ENCODE measurements around the gene HMGA1. TPM values are rescaled to one million over a fixed set of nuclear protein-coding genes. Genes with fewer than 3 reads are reported as not detected.

Gene HMGA1
- polyA plus RNA-seq, 3 donors, result 11.4 to 37.9 (median 17.6) TPM

DNA sequence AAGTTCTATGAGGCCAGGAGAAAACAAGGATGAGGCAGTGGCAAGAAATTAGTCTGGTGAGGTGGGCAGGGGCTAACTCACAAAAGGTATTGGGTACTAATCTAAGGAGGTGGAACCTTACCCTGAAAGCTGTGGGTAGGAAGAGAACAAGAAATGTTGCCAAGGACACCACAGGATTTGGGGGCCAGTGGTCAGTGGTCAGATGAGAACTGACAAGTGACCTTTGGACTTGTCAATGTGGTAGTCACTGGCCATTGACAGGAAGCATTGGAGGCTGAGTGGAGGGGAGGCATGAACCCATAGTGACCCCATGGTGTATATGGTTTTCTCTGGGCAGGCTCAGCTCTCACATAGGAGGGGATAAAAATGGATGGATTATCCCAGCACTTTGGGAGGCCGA, 37.5 kb downstream of the HMGA1 start:
- no peak overlapping the region for H3K9ac ChIP-seq (ENCODE audit: insufficient read depth, low read length, poor library complexity, severe bottlenecking)
- Mint-ChIP-seq H3K4me1 (peaks cover 45% of the 10 kb centered on the region), H3K36me3 (peaks cover 19 to 24% of the 10 kb centered on the region in 2 donors), H3K27me3 (ENCODE audit: low read depth in 3 of 3) (peaks cover 0 to 1% (median 0%) of the 10 kb centered on the region in 3 donors), H3K27ac (peak overlapping the region in 6 of 7 donors; percentile 0 to 94 (median 76)), H3K4me3 (no peak overlapping the region), H3K9me3 (peaks cover 0 to 3% (median 0%) of the 10 kb centered on the region in 7 donors)
- no peaks in the 10 kb centered on the region for H3K79me2 ChIP-seq (ENCODE audit: insufficient read depth, low read length)
- H3K36me3 ChIP-seq (replicated peaks in 1 of 2; ENCODE audit: control insufficient read depth in 1 of 2, insufficient read depth in 2 of 2, low read length in 2 of 2), result peaks cover 0 to 13% of the 10 kb centered on the region in 2 donors
- H3K9me3 ChIP-seq (replicated peaks in 1 of 2; ENCODE audit: control insufficient read depth in 1 of 2, insufficient read depth in 1 of 2, low read length in 2 of 2), result no peaks in the 10 kb centered on the region
- peaks cover 39 to 40% of the 10 kb centered on the region in 2 donors for H3K4me1 ChIP-seq (ENCODE audit: control insufficient read depth in 1 of 2, insufficient read depth in 2 of 2, low read length in 2 of 2)
- DNase-seq, result no peak
- TF ChIP-seq, protein P1, sequence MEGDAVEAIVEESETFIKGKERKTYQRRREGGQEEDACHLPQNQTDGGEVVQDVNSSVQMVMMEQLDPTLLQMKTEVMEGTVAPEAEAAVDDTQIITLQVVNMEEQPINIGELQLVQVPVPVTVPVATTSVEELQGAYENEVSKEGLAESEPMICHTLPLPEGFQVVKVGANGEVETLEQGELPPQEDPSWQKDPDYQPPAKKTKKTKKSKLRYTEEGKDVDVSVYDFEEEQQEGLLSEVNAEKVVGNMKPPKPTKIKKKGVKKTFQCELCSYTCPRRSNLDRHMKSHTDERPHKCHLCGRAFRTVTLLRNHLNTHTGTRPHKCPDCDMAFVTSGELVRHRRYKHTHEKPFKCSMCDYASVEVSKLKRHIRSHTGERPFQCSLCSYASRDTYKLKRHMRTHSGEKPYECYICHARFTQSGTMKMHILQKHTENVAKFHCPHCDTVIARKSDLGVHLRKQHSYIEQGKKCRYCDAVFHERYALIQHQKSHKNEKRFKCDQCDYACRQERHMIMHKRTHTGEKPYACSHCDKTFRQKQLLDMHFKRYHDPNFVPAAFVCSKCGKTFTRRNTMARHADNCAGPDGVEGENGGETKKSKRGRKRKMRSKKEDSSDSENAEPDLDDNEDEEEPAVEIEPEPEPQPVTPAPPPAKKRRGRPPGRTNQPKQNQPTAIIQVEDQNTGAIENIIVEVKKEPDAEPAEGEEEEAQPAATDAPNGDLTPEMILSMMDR (IDR thresholded peaks at IDR 0.05), result no peak
- H2AFZ ChIP-seq (ENCODE audit: insufficient read depth, low read depth, low read length, poor library complexity, severe bottlenecking), result no peak overlapping the region
- no peaks in the 10 kb centered on the region for H3K27me3 ChIP-seq (ENCODE audit: control insufficient read depth in 2 of 2, insufficient read depth in 2 of 2, low read length in 2 of 2)
- H4K20me1 ChIP-seq (ENCODE audit: insufficient read depth, low read length), result no peaks in the 10 kb centered on the region
- no CpG with 5 or more reads among the region's 1 CpG for WGBS (ENCODE audit: insufficient coverage)
- intact Hi-C loops (cut with micrococcal nuclease), result no loop called here
- H3K27ac ChIP-seq (ENCODE audit: low read depth in 1 of 2, low read length in 2 of 2), result peak overlapping the region in 1 of 2 donors; percentile 84
- H3K4me2 ChIP-seq (replicated peaks; ENCODE audit: extremely low read depth, low read length, poor library complexity, severe bottlenecking), result no peak overlapping the region
- no peak overlapping the region for H3K4me3 ChIP-seq (replicated peaks in 1 of 3; ENCODE audit: low read depth in 2 of 3, low read length in 3 of 3)

DNA sequence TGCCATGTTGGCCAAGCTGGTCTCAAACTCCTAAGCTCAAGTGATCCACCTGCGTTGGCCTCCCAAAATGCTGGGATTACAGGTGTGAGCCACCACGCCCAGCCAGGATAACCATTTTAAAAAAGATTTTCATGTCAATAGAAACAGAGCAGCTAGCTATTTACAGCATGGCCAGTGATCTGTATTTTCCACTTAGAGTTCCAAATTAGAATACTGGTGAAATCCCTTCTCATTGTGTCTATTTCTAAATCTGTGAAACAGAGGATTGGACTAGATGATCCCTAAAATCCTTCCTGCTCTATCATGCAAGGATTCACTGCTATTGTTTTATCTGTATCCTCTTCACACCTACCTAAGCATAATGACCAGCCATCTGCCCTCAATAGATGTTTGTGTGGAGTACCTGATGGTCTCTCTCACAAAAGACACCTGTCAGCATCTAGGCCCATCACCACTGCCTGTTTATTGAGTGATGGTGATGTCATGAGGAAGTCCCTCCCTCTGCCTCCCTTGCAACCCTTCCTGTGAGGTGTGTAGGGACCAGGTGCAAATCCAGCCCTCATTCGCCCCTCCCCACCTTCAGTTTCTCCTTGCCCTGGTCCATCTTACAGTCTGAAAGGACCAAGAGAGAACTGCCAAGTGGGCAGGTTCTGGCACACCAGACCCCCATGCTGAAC, 38.6 kb downstream of the HMGA1 start:
- H3K9ac ChIP-seq (ENCODE audit: insufficient read depth, low read length, poor library complexity, severe bottlenecking), result no peak overlapping the region
- WGBS (ENCODE audit: insufficient coverage), result 95% methylated on average over 3 of the region's 3 CpGs
- Mint-ChIP-seq H3K27me3 (ENCODE audit: low read depth in 3 of 3) (peaks cover 0 to 1% (median 0%) of the 10 kb centered on the region in 3 donors), H3K36me3 (peaks cover 28 to 35% of the 10 kb centered on the region in 2 donors), H3K9me3 (peaks cover 0 to 2% (median 0%) of the 10 kb centered on the region in 7 donors), H3K4me1 (peaks cover 57% of the 10 kb centered on the region), H3K4me3 (no peak overlapping the region), H3K27ac (peak overlapping the region in 2 of 7 donors; percentile 36 to 60)
- no peak for DNase-seq
- intact Hi-C loops (cut with micrococcal nuclease), result no loop called here
- no peak overlapping the region for H3K27ac ChIP-seq (ENCODE audit: low read depth in 1 of 2, low read length in 2 of 2)
- no peaks in the 10 kb centered on the region for H3K9me3 ChIP-seq (replicated peaks in 1 of 2; ENCODE audit: control insufficient read depth in 1 of 2, insufficient read depth in 1 of 2, low read length in 2 of 2)
- H3K36me3 ChIP-seq (replicated peaks in 1 of 2; ENCODE audit: control insufficient read depth in 1 of 2, insufficient read depth in 2 of 2, low read length in 2 of 2), result peaks cover 2 to 22% of the 10 kb centered on the region in 2 donors
- no peaks in the 10 kb centered on the region for H4K20me1 ChIP-seq (ENCODE audit: insufficient read depth, low read length)
- H3K27me3 ChIP-seq (ENCODE audit: control insufficient read depth in 2 of 2, insufficient read depth in 2 of 2, low read length in 2 of 2), result no peaks in the 10 kb centered on the region
- no peak overlapping the region for H3K4me2 ChIP-seq (replicated peaks; ENCODE audit: extremely low read depth, low read length, poor library complexity, severe bottlenecking)
- TF ChIP-seq, protein P1 (IDR thresholded peaks at IDR 0.05), result no peak
- H3K4me1 ChIP-seq (ENCODE audit: control insufficient read depth in 1 of 2, insufficient read depth in 2 of 2, low read length in 2 of 2), result peaks cover 50 to 51% of the 10 kb centered on the region in 2 donors
- no peak overlapping the region for H2AFZ ChIP-seq (ENCODE audit: insufficient read depth, low read depth, low read length, poor library complexity, severe bottlenecking)
- H3K4me3 ChIP-seq (replicated peaks in 1 of 3; ENCODE audit: low read depth in 2 of 3, low read length in 3 of 3), result no peak overlapping the region
- no peaks in the 10 kb centered on the region for H3K79me2 ChIP-seq (ENCODE audit: insufficient read depth, low read length)
